ENCODE measurements around the gene SNX8. TPM values are rescaled to one million over a fixed set of nuclear protein-coding genes. Genes with fewer than 3 reads are reported as not detected.
A peak's percentile ranks its signal among the peaks of the same experiment; 100 is the strongest.

The SNX8 gene
- total and polyA plus RNA-seq, 2 of the 8 experiments (the other 6 are each of a cell fraction or from before 2014, with no cell fraction given) = 46.2 to 70.8 TPM

DNA sequence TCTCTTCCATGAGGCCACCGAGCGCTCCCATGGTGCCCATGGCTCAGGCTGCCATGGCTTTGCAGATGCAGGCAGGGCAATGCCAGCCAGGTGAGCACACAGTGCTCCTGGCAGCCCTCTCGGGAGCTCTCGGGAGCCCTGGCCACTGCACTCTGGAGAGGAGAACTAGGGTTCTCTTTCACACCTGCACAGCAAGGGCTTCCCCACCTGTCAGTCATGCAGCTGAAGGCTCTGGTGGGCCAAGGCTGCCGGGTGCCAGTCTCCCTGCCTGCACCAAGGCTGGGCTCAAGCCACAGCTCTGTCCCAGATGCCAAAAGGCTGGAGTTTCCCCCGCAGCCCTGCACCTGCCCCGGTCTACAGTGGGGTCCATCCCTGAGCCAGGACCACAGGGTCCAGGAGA is 39.6 kb downstream of the SNX8 start:
- Histone ChIP-seq H3K36me3 (ENCODE audit: control insufficient read depth in 2 of 4, insufficient read depth in 4 of 4, low read length in 3 of 4) (peaks cover 0 to 10% (median 3%) of the 10 kb centered on the region in 4 experiments; a peak in 1 of 8 replicates), H3K79me1 (ENCODE audit: low read depth, low read length) (no peaks in the 10 kb centered on the region; the same call in 1 of the 2 replicates), H2BK120ac (replicated peaks; ENCODE audit: low read depth, low read length) (no peak overlapping the region), H3K23ac (ENCODE audit: insufficient read length) (no peak overlapping the region), H3K9ac (replicated peaks in 1 of 4; ENCODE audit: extremely low read depth in 1 of 4, low read depth in 3 of 4, low read length in 3 of 4) (no peak overlapping the region), H3K79me2 (ENCODE audit: control insufficient read depth in 1 of 2, insufficient read depth in 2 of 2, low read length in 2 of 2) (no peaks in the 10 kb centered on the region; a peak in 1 of 4 replicates), H2BK20ac (ENCODE audit: low read length) (no peak overlapping the region), H3K56ac (replicated peaks; ENCODE audit: insufficient read length, low read depth, low read length) (no peak overlapping the region), H3K4me1 (replicated peaks in 1 of 4; ENCODE audit: control insufficient read depth in 3 of 4, insufficient read depth in 4 of 4, low read length in 3 of 4) (peaks cover 0 to 9% (median 3%) of the 10 kb centered on the region in 4 experiments; a peak in 6 of 7 replicates), H3K9me3 (ENCODE audit: insufficient read depth in 2 of 2, low read depth in 1 of 2, low read length in 1 of 2) (no peaks in the 10 kb centered on the region), H2AK5ac (ENCODE audit: low read depth, low read length) (no peak overlapping the region), H2BK5ac (ENCODE audit: low read depth, low read length) (0 out of 2 replicates have a peak overlapping the region, but pooled peaks have one; percentile 52), H4K5ac (ENCODE audit: insufficient read length, low read depth, low read length) (no peak overlapping the region), H3K14ac (ENCODE audit: insufficient read length) (no peak overlapping the region), H3K4ac (replicated peaks; ENCODE audit: insufficient read length, low read depth, low read length) (no peak overlapping the region), H2BK12ac (ENCODE audit: low read depth, low read length) (no peak overlapping the region), H3K4me3 (ENCODE audit: extremely low read depth in 1 of 4, insufficient read depth in 2 of 4, low read depth in 3 of 4, low read length in 4 of 4) (no peak overlapping the region), H3K27ac (ENCODE audit: low read depth, low read length) (no peak overlapping the region), H3K4me2 (ENCODE audit: insufficient read depth in 1 of 2, low read depth in 2 of 2, low read length in 2 of 2) (no peak overlapping the region), H2BK15ac (ENCODE audit: low read length) (no peak overlapping the region), H2AFZ (ENCODE audit: low read length) (no peak overlapping the region), H3K23me2 (ENCODE audit: low read depth, low read length) (no peaks in the 10 kb centered on the region), H4K20me1 (replicated peaks in 1 of 2; ENCODE audit: control insufficient read depth in 1 of 2, insufficient read depth in 2 of 2, low read length in 2 of 2) (peaks cover 1 to 2% of the 10 kb centered on the region in 2 experiments), H3K18ac (ENCODE audit: extremely low read depth, low read length) (no peak overlapping the region), H4K8ac (ENCODE audit: extremely low read depth, insufficient read depth, low read length) (peak overlapping the region; percentile 68; the same call in 1 of the 2 replicates), H4K91ac (replicated peaks; ENCODE audit: insufficient read length, low read length) (no peak overlapping the region), H3K27me3 (replicated peaks in 1 of 4; ENCODE audit: control insufficient read depth in 3 of 4, extremely low read depth in 1 of 4, insufficient read depth in 3 of 4, low read length in 3 of 4) (no peaks in the 10 kb centered on the region)
- POLR2A ChIA-PET (ENCODE audit: partially characterized antibody) = interaction anchor here (1.1 to 1.7 kb wide), 4 partner anchors 23 to 81 kb away, joined by 4 to 7 read pairs (median 6); partner anchors contain the start of gene EIF3B
- 94% methylated on average over 7 of the region's 7 CpGs; no CpG with 5 or more reads in 1 of the 2 experiments for WGBS, 2 experiments (ENCODE audit: extremely low coverage in 1 of 2, insufficient coverage in 1 of 2, insufficient read length in 1 of 2, insufficient replicate concordance in 2 of 2, low coverage in 1 of 2, low lambda C conversion rate in 2 of 2, missing lambda C conversion rate in 1 of 2)
- DNase-seq (ENCODE audit: low read depth in 1 of 2, low spot score in 2 of 2) = no peak
- CTCF ChIA-PET (ENCODE audit: partially characterized antibody) = interaction anchor here (0.8 to 1.6 kb wide), 6 partner anchors 11 to 43 kb away, joined by 3 to 9 read pairs (median 4); no protein-coding TSS in a partner anchor
- FAIRE-seq = no peak
- TF ChIP-seq BACH1 (IDR thresholded peaks at IDR 0.05; ENCODE audit: low read length) (no peak), CBX8 (IDR thresholded peaks at IDR 0.05; ENCODE audit: borderline replicate concordance, low read depth, low read length) (no peak), POLR2A (IDR thresholded peaks at IDR 0.05; ENCODE audit: control extremely low read depth in 1 of 2, low read depth in 2 of 2, low read length in 2 of 2) (no peak), SIX5 (IDR thresholded peaks at IDR 0.05; ENCODE audit: low read depth, low read length) (no peak), YY1 (IDR thresholded peaks at IDR 0.05; ENCODE audit: low read depth, low read length) (no peak), JUND (IDR thresholded peaks at IDR 0.05; ENCODE audit: low read length) (no peak), NANOG (IDR thresholded peaks at IDR 0.05; ENCODE audit: insufficient read depth, low read depth, low read length, poor library complexity, severe bottlenecking) (no peak), SP2 (IDR thresholded peaks at IDR 0.05; ENCODE audit: low read length) (no peak), SIN3A (conservative IDR thresholded peaks at IDR 0.05 in 1 of 2, IDR thresholded peaks at IDR 0.05 in 1 of 2; ENCODE audit: low read depth in 1 of 2, low read length in 2 of 2) (no peak), RNF2 (IDR thresholded peaks at IDR 0.05; ENCODE audit: borderline replicate concordance, low read depth, low read length, missing control alignments, poor library complexity, severe bottlenecking) (no peak), KDM4A (IDR thresholded peaks at IDR 0.05; ENCODE audit: low read depth, low read length, severe bottlenecking) (no peak), CEBPB (IDR thresholded peaks at IDR 0.05; ENCODE audit: low read depth, low read length) (no peak), KDM1A (IDR thresholded peaks at IDR 0.05; ENCODE audit: borderline replicate concordance, low read length) (no peak), EZH2 (IDR thresholded peaks at IDR 0.05; ENCODE audit: low read depth, low read length, severe bottlenecking) (no peak)
